Parathyroid adenoma (tissue), 2 donors: ENCODE results near the gene TP53I11.

Source experiments
- H2AFZ ChIP-seq: fragments of 300-600 bp; sonication (generic); one replicate; pipeline ENCODE4 v1.7.0; 2017; ENCODE audit warnings: antibody characterized with exemption, mild to moderate bottlenecking
- H3K27ac ChIP-seq: fragments of 300-600 bp; sonication (generic); one replicate; pipeline ENCODE4 v1.7.0; 2017
- H3K27me3 ChIP-seq: fragments of 300-600 bp; sonication (generic); one replicate; pipeline ENCODE4 v1.7.0; 2017; ENCODE audit warnings: low read length; ENCODE audit not compliant: control insufficient read depth, insufficient read depth
- H3K36me3 ChIP-seq: fragments of 300-600 bp; sonication (generic); one replicate; pipeline ENCODE4 v1.7.0; 2017; ENCODE audit warnings: low read length; ENCODE audit not compliant: control insufficient read depth, insufficient read depth
- H3K4me1 ChIP-seq: fragments of 300-600 bp; sonication (generic); one replicate; pipeline ENCODE4 v1.7.0; 2017; ENCODE audit warnings: control low read depth
- H3K4me2 ChIP-seq: fragments of 300-600 bp; sonication (generic); one replicate; pipeline ENCODE4 v1.7.0; 2017; ENCODE audit warnings: low read length
- H3K4me3 ChIP-seq: fragments of 300-600 bp; sonication (generic); one replicate; pipeline ENCODE4 v1.7.0; 2017; ENCODE audit warnings: low read depth, low read length
- H3K79me2 ChIP-seq: fragments of 300-600 bp; sonication (generic); one replicate; pipeline ENCODE4 v1.7.0; 2017; ENCODE audit warnings: control low read depth
- H3K9ac ChIP-seq: fragments of 300-600 bp; sonication (generic); one replicate; pipeline ENCODE4 v1.7.0; 2017; ENCODE audit warnings: mild to moderate bottlenecking
- H3K9me3 ChIP-seq: fragments of 300-600 bp; sonication (generic); one replicate; pipeline ENCODE4 v1.7.0; 2017; ENCODE audit warnings: low read length; ENCODE audit not compliant: control insufficient read depth
- CTCF ChIP-seq: fragments of 300-600 bp; sonication (generic); IDR thresholded peaks from one replicate; pipeline ENCODE4 v1.7.0; 2017; ENCODE audit warnings: antibody characterized with exemption, mild to moderate bottlenecking
- donor health status: primary hyperparathyroidism.

Gene TP53I11

GRCh38 chr11:44986315-44986714 lies 35.6 kb upstream of the TP53I11 start:
- no peak for TF ChIP-seq CTCF
- H2AFZ ChIP-seq = no peak overlapping the region
- no peaks in the 10 kb centered on the region for H3K36me3 ChIP-seq
- H3K4me3 ChIP-seq = no peak overlapping the region
- no peaks in the 10 kb centered on the region for H3K4me1 ChIP-seq
- no peak overlapping the region for H3K4me2 ChIP-seq
- no peaks in the 10 kb centered on the region for H3K9me3 ChIP-seq
- H3K79me2 ChIP-seq = no peaks in the 10 kb centered on the region
- H3K27me3 ChIP-seq = no peaks in the 10 kb centered on the region
- no peak overlapping the region for H3K27ac ChIP-seq
- no peak overlapping the region for H3K9ac ChIP-seq

- Histone ChIP-seq H3K27ac (no peak overlapping the region), H3K4me2 (no peak overlapping the region), H3K4me3 (no peak overlapping the region), H3K36me3 (no peaks in the 10 kb centered on the region), H3K27me3 (no peaks in the 10 kb centered on the region), H3K9ac (no peak overlapping the region), H3K9me3 (no peaks in the 10 kb centered on the region), H3K79me2 (no peaks in the 10 kb centered on the region), H2AFZ (no peak overlapping the region), H3K4me1 (no peaks in the 10 kb centered on the region)
- TF ChIP-seq CTCF = no peak
Observed at GRCh38 chr11:44985721-44986120, 35.0 kb upstream of the TP53I11 start.

- no peak overlapping the region for H2AFZ ChIP-seq
- no peak overlapping the region for H3K4me3 ChIP-seq
- H3K27ac ChIP-seq = no peak overlapping the region
- H3K27me3 ChIP-seq = no peaks in the 10 kb centered on the region
- H3K4me2 ChIP-seq = no peak overlapping the region
- H3K4me1 ChIP-seq = no peaks in the 10 kb centered on the region
- TF ChIP-seq CTCF = no peak
- no peak overlapping the region for H3K9ac ChIP-seq
- H3K9me3 ChIP-seq = no peaks in the 10 kb centered on the region
- H3K79me2 ChIP-seq = no peaks in the 10 kb centered on the region
- no peaks in the 10 kb centered on the region for H3K36me3 ChIP-seq
Observed at GRCh38 chr11:44983786-44984185, 33.1 kb upstream of the TP53I11 start.

GRCh38 chr11:44982496-44983062 lies 31.9 kb upstream of the TP53I11 start:
- no peaks in the 10 kb centered on the region for H3K4me1 ChIP-seq

More at GRCh38 chr11:44982496-44983062, 31.9 kb upstream of the TP53I11 start:
- TF ChIP-seq CTCF = no peak
- no peak overlapping the region for H3K9ac ChIP-seq
- H3K9me3 ChIP-seq = no peaks in the 10 kb centered on the region
- no peaks in the 10 kb centered on the region for H3K79me2 ChIP-seq
- no peak overlapping the region for H3K4me2 ChIP-seq
- H3K27me3 ChIP-seq = no peaks in the 10 kb centered on the region
- no peak overlapping the region for H3K27ac ChIP-seq
- H2AFZ ChIP-seq = no peak overlapping the region
- H3K36me3 ChIP-seq = no peaks in the 10 kb centered on the region
- no peak overlapping the region for H3K4me3 ChIP-seq
